SH-SY5Y (cell line): ENCODE results near the gene TUBGCP2.

Experiments used
- GATA2 ChIP-seq: IDR thresholded peaks from 2 replicates; pipeline ENCODE4 v1.6.1; 2011; ENCODE audit warnings: mild to moderate bottlenecking, low read depth, low read length
- GATA3 ChIP-seq: IDR thresholded peaks from 2 replicates; pipeline ENCODE4 v1.6.1; 2011; ENCODE audit warnings: low read depth, mild to moderate bottlenecking, low read length, moderate library complexity

DNA sequence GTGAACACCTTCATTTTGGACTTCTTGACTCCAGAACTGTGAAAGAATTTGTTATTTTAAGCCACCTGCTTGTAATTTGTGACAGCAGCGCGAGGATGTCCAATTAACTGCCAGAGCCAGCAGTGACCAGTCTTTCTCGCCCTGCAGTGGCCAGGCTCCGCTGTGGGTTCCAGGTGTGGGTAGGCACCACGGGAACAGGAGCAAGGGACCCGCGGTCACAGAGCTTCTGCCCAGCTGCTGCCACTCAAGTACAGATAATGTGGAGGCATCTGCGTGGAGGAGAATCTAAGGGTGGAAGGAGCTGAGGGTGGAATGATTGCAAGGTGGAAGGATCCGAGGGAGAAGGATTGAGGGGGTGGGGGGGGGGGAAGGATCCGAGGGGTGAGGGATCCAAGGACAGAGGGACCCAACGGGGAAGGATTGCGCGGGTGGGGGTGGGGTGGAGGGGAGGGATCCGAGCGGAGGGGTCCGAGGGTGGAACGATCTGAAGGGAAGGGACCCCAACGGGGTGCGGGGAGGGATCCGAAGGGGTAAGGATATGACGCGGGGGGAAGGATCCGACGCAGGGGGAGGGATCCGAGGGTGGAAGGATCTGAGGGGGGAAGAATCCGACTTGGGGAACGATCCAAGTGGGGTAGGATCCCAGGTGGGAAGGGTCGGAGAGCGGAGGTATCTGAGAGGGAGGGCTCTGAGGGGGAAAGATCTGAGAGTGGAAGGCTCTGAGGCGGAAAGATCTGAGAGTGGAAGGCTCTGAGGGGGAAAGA is 24.4 kb upstream of the TUBGCP2 start:
- TF ChIP-seq GATA2 (no peak), GATA3 (no peak)
